BE2C (cell line): ENCODE results near the gene HDAC4.
A peak's percentile ranks its signal among the peaks of the same experiment; 100 is the strongest.

Source experiments
- DNase-seq: peaks from one replicate; pipeline ENCODE4 v3.0.0-alpha.2; 2020
- H3K27me3 ChIP-seq: fragments of 250-450 bp; sonication (Bioruptor Pico); 2 replicates; pipeline ENCODE4 v1.5.1; 2020; ENCODE audit warnings: mild to moderate bottlenecking
- H3K36me3 ChIP-seq: fragments of 250-450 bp; sonication (Bioruptor Pico); 2 replicates; pipeline ENCODE4 v1.5.1; 2020; ENCODE audit warnings: mild to moderate bottlenecking
- H3K4me1 ChIP-seq: fragments of 250-450 bp; sonication (Bioruptor Pico); 2 replicates; pipeline ENCODE4 v1.5.1; 2020
- H3K4me3 ChIP-seq: 2 replicates; pipeline ENCODE4 v1.5.1; 2011; ENCODE audit warnings: low read depth, low read length
- H3K9me3 ChIP-seq: fragments of 250-450 bp; sonication (Bioruptor Pico); 2 replicates; pipeline ENCODE4 v1.5.1; 2020
- TF ChIP-seq, protein P1 (sequence below): IDR thresholded peaks from 2 replicates; pipeline ENCODE4 v1.5.1; 2012; ENCODE audit warnings: mild to moderate bottlenecking, low read depth, low read length

The HDAC4 gene

DNA sequence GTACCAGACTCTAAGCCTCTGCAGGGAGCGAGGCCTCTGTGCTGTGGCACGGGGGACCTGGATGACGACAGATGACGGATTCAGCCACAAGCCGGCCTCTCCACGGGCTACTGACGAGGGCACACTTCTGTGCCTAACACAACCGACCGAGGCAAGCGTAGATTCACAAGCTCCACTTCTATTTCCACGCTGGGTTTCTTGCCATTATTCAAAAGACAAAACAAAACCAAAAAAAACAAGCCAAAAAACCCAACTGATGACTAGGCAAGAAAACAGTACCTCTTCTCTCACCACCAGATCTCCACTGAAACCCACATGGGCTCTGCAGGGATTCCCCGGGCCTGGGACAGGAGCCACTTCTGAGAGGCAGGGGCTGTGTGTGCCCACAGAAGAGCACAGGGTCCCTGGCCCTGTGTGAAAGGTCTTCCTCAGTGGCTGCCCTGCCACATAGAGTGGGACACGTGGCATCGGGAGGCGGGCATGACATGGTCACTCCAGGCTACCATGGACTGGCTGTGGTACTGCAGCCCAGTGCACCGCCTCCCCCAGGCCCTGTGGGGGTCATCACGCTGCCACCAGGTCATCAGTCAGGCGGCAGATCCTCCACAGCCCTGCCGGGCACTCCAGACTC, 254.7 kb downstream of the HDAC4 start:
- Histone ChIP-seq H3K4me3 (no peak overlapping the region), H3K9me3 (no peaks in the 10 kb centered on the region), H3K27me3 (no peaks in the 10 kb centered on the region), H3K36me3 (peaks cover 4% of the 10 kb centered on the region; the same call in 1 of the 2 replicates), H3K4me1 (no peaks in the 10 kb centered on the region)
- TF ChIP-seq, protein P1, sequence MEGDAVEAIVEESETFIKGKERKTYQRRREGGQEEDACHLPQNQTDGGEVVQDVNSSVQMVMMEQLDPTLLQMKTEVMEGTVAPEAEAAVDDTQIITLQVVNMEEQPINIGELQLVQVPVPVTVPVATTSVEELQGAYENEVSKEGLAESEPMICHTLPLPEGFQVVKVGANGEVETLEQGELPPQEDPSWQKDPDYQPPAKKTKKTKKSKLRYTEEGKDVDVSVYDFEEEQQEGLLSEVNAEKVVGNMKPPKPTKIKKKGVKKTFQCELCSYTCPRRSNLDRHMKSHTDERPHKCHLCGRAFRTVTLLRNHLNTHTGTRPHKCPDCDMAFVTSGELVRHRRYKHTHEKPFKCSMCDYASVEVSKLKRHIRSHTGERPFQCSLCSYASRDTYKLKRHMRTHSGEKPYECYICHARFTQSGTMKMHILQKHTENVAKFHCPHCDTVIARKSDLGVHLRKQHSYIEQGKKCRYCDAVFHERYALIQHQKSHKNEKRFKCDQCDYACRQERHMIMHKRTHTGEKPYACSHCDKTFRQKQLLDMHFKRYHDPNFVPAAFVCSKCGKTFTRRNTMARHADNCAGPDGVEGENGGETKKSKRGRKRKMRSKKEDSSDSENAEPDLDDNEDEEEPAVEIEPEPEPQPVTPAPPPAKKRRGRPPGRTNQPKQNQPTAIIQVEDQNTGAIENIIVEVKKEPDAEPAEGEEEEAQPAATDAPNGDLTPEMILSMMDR = no peak
- DNase-seq = no peak

DNA sequence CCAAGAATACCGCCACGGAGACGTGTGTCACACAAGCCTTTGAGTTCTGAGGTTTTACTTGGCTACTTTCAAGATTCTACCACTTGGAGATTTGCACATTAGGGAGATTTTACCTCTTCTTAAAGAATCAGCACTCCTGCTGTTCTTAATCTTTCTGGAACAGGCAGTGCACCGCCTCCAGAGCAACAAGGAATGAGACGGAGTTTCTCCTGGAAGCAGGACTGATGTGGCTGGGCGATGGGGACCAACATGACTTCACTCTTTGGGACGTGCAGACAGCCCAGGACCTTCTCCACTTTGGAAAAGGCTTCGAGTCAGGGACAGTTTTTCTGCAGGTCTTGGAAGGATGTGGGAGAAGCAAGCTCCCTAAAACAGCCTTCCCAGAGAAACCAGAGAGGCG, 255.2 kb downstream of the HDAC4 start:
- TF ChIP-seq, protein P1 = no peak
- H3K36me3 ChIP-seq = peaks cover 4% of the 10 kb centered on the region; the same call in 1 of the 2 replicates

DNA sequence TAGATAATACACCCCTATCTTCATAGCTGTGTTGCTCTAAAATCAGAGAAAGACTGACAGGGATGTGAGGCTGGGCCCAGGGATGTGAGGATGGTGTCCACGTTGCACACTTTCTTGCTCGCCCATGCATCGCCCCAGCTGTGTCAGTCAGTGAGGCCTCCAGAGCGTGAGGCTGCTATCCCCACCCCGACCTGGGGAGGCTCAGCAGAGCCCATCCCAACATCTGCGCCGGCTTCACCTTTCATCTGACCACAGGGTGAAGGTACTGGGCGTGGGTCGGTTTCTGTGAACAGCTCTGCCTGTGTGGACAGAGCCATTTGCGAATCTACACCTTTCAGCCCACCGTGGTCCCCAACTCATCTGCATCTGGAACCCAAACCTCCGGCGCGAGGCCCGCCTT, 255.7 kb downstream of the HDAC4 start:
- no peak for DNase-seq
- no peaks in the 10 kb centered on the region for H3K9me3 ChIP-seq
- peaks cover 4% of the 10 kb centered on the region; the same call in 1 of the 2 replicates for H3K36me3 ChIP-seq
- no peaks in the 10 kb centered on the region for H3K27me3 ChIP-seq
- no peak overlapping the region for H3K4me3 ChIP-seq
- TF ChIP-seq, protein P1 = no peak
- no peaks in the 10 kb centered on the region for H3K4me1 ChIP-seq

More for the DNA sequence above, 255.2 kb downstream of the HDAC4 start:
- Histone ChIP-seq H3K4me3 (no peak overlapping the region), H3K27me3 (no peaks in the 10 kb centered on the region), H3K4me1 (no peaks in the 10 kb centered on the region), H3K9me3 (no peaks in the 10 kb centered on the region)
- no peak for DNase-seq

DNA sequence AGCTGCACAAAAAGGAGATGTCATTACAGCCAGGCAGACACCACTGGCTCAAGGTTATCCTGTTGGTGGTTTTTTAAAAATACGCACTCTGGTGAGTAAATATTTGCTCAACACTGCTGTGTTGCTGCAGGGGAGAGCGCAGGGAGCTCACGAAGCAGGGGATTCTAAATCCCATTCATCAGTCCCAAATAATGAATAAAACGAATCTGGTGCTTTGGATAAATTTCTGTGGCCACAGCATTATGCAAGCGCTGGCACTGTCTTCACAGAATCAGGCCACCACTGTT, 256.2 kb downstream of the HDAC4 start:
- no peak for DNase-seq
- Histone ChIP-seq H3K27me3 (no peaks in the 10 kb centered on the region), H3K9me3 (no peaks in the 10 kb centered on the region), H3K36me3 (peaks cover 4% of the 10 kb centered on the region; the same call in 1 of the 2 replicates), H3K4me3 (no peak overlapping the region), H3K4me1 (no peaks in the 10 kb centered on the region)
- TF ChIP-seq, protein P1 = no peak

DNA sequence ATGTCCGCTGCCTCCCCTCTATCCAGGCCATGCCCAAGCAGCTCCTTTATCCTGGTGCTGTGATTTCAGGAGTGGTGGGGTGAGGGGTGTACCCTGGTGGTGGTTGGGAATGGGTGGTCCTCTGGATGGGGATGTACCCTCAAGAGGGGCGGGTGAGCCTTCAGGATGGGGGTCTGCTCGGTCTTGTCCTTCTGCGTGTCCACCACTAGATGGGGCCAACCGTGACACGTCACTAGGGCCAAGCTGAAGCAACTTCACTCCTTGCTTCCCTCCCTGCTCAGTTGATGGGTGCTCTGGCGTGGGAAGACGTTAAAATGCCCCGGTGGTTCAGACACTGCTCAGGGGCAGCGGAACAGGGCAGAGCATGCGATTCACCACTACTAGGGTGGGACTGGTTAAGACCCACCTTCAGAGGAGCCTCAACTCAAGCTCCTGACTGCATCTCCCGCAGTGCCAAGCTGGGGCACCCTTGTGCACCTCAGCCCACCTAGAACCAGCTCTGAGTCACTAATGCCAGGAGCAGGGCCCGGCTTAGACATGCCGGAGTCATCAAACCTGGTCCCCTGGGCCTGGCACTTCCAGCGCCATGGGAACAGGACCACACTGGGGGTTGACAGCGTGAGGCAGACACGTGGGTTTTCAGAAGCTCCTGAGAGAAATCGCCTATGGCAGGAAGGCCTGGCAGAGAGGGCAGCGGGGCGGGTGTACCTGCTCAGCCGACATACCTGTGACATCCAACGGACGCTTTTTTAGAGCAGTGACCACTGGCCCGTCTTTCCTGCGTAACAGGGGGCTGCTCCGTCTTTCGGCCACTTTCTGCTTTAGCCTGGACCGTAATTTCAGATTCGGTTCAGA, 256.7 kb downstream of the HDAC4 start:
- Histone ChIP-seq H3K4me3 (no peak overlapping the region), H3K4me1 (no peaks in the 10 kb centered on the region), H3K27me3 (no peaks in the 10 kb centered on the region), H3K9me3 (no peaks in the 10 kb centered on the region), H3K36me3 (peaks cover 7% of the 10 kb centered on the region; the same call in 1 of the 2 replicates)
- DNase-seq = peak; percentile 61
- TF ChIP-seq, protein P1 = peak; percentile 84

DNA sequence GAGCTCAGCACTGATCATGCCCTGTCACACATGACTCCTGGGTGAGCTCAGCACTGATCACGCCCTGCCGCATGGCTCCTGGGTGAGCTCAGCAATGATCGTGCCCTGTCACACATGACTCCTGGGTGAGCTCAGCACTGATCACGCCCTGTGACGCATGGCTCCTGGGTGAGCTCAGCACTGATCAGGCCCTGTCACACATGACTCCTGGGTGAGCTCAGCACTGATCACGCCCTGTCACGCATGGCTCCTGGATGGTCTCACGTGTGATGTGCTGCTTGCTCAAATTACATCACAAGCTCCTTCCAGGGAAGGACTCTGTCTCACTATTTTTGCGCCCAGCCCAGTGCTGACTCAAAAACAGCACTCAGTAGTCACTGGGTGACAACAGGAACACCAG, 258.0 kb downstream of the HDAC4 start:
- no peak for DNase-seq
- Histone ChIP-seq H3K9me3 (no peaks in the 10 kb centered on the region), H3K4me3 (no peak overlapping the region), H3K27me3 (no peaks in the 10 kb centered on the region), H3K36me3 (peaks cover 8% of the 10 kb centered on the region; the same call in 1 of the 2 replicates), H3K4me1 (no peaks in the 10 kb centered on the region)
- TF ChIP-seq, protein P1 = no peak
